ENCODE data around the gene ZSWIM1.

The ZSWIM1 gene

DNA sequence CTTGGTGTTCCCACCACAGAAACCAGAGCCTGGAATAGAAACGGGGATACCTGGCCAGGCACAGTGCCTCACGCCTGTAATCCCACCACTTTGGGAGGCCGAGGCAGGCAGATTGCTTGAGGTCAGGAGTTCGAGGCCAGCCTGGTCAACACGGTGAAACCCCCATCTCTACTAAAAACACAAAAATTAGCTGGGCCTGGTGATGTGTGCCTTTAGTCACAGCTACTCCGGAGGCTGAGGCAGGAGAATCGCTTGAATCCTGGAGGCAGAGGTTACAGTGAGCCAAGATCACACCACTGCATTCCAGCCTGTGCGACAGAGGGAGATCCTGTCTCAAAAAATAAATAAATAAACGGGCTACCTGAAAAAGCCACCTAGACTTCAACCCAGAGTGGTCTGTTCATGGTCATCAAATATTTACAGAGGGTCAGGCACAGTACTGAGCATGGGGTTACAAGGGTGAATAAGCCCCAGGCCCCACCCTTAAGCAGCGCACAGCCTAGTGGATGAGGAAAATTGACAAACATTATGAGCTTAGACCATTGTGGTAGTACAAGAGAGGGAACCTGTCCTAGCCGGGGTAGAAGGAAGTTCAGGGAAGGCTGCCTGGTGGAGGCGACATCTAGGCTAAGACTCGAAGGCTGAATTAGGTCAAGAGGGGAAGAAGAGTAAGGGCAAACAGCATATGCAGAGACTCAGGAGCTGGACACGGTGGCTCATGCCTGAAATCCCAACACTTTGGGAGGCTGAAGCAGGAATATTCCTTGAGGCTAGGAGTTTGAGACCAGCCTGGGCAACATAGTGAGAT lies 46.2 kb downstream of the ZSWIM1 start:
- TF ChIP-seq USF1 (IDR thresholded peaks at IDR 0.05): no peak
- no peak for TF ChIP-seq EP300 (IDR thresholded peaks at IDR 0.05; ENCODE audit: borderline replicate concordance)
- no peak for TF ChIP-seq TCF12 (IDR thresholded peaks at IDR 0.05; ENCODE audit: low read depth)
- no peak for TF ChIP-seq CREB1 (IDR thresholded peaks at IDR 0.05; ENCODE audit: low read depth)
- no peak for TF ChIP-seq REST (IDR thresholded peaks at IDR 0.05; ENCODE audit: low read depth)
- TF ChIP-seq YY1 (IDR thresholded peaks at IDR 0.05; ENCODE audit: low read depth): no peak
- TF ChIP-seq CEBPB (IDR thresholded peaks at IDR 0.05): no peak
- no peak for TF ChIP-seq NFIC (IDR thresholded peaks at IDR 0.05)
- no peak for TF ChIP-seq TAF1 (IDR thresholded peaks at IDR 0.05; ENCODE audit: low read depth)
- TF ChIP-seq RAD21 (IDR thresholded peaks at IDR 0.05; ENCODE audit: low read depth): no peak
- TF ChIP-seq TEAD4 (IDR thresholded peaks at IDR 0.05): no peak
- TF ChIP-seq, protein P1, sequence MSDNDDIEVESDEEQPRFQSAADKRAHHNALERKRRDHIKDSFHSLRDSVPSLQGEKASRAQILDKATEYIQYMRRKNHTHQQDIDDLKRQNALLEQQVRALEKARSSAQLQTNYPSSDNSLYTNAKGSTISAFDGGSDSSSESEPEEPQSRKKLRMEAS (IDR thresholded peaks at IDR 0.05): no peak
- no peak for TF ChIP-seq ZBTB7A (IDR thresholded peaks at IDR 0.05; ENCODE audit: low read depth)
- no peak for TF ChIP-seq FOXM1 (IDR thresholded peaks at IDR 0.05; ENCODE audit: borderline replicate concordance, low read depth)
- TF ChIP-seq EGR1 (IDR thresholded peaks at IDR 0.05): no peak

- TF ChIP-seq EP300 (IDR thresholded peaks at IDR 0.05; ENCODE audit: borderline replicate concordance) (no peak), USF1 (IDR thresholded peaks at IDR 0.05) (no peak), TCF12 (IDR thresholded peaks at IDR 0.05; ENCODE audit: low read depth) (no peak), YY1 (IDR thresholded peaks at IDR 0.05; ENCODE audit: low read depth) (no peak), TEAD4 (IDR thresholded peaks at IDR 0.05) (no peak), REST (IDR thresholded peaks at IDR 0.05; ENCODE audit: low read depth) (no peak), NFIC (IDR thresholded peaks at IDR 0.05) (peak; percentile 47; the same call in 1 of the 2 replicates), EGR1 (IDR thresholded peaks at IDR 0.05) (0 out of 2 replicates have a peak, but pooled peaks have one; percentile 21), ZBTB7A (IDR thresholded peaks at IDR 0.05; ENCODE audit: low read depth) (no peak), CEBPB (IDR thresholded peaks at IDR 0.05) (no peak), TAF1 (IDR thresholded peaks at IDR 0.05; ENCODE audit: low read depth) (peak; percentile 27; the same call in 1 of the 2 replicates)
Measured at GRCh38 chr20:45933266-45934045, 52.4 kb downstream of the ZSWIM1 start.

DNA sequence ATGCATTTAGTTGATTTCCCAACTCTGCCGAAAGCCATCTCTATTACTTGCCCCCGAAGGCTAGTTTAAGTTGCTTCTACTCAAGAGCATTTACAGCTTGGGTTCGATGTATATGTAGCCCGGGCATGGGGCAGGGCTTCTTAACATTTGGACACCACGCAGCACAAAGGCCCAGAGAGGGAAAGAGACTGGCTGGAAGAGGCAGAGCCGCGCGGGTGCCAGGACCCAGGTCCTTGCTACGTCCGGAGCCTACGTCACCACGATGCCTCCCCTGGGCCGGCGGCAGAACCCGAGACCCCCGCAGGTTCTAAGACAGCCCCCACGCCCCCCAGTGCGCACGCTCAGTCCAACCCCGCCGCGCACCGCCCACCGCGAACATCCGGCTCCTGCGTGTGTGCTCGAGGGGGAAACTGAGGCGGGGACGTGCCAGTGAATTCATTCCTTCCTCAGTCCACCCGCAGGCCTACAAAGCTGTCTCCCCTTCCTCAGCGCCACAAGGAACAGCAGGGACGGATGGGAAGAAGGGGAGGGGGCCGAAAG lies 53.1 kb downstream of the ZSWIM1 start:
- TF ChIP-seq, protein P1 (IDR thresholded peaks at IDR 0.05): no peak; the same call in none of the 2 replicates
- TF ChIP-seq ZBTB7A (IDR thresholded peaks at IDR 0.05; ENCODE audit: low read depth): peak; percentile 90
